OCI-LY7 (cell line): Measurements from ENCODE around the gene SECISBP2L. TPM values are rescaled to one million over a fixed set of nuclear protein-coding genes. Genes with fewer than 3 reads are reported as not detected.

ENCODE experiments used
- BruUV-seq: library from RNA; stranded (reverse); fragments of 400-500 nt; replicated peaks from 2 replicates; lab custom pipeline; 2021; lab: Mats Ljungman, UMichigan
- CTCF ChIA-PET: fragments of 300-600 bp; sonication (Branson Sonifier 250); formaldehyde crosslinking; loops from one replicate; lab custom pipeline; 2022; ENCODE audit warnings: antibody characterized with exemption; ENCODE audit not compliant: unreplicated experiment; lab: Charles Lee
- POLR2A ChIA-PET: fragments of 300-600 bp; sonication (Branson Sonifier 250); formaldehyde crosslinking; loops from one replicate; lab custom pipeline; 2022; ENCODE audit warnings: antibody characterized with exemption; lab: Charles Lee
- DNase-seq: peaks from one replicate; pipeline ENCODE4 v3.0.0-alpha.2; 2015; ENCODE audit warnings: low spot score
- H2AFZ ChIP-seq: fragments of 200-600 bp; sonication (generic), shearing (Covaris generic); 2 replicates; pipeline ENCODE4 v1.6.1; 2014; ENCODE audit warnings: mild to moderate bottlenecking, antibody characterized with exemption, low read length, moderate library complexity
- H3K27ac ChIP-seq: fragments of 200-600 bp; sonication (generic); 2 replicates; pipeline ENCODE4 v1.5.1; 2014; ENCODE audit warnings: mixed run types, low read depth, mild to moderate bottlenecking, moderate library complexity, low read length, inconsistent platforms; ENCODE audit not compliant: poor library complexity, severe bottlenecking
- H3K36me3 ChIP-seq: fragments of 200-600 bp; sonication (generic); 2 replicates; pipeline ENCODE4 v1.6.1; 2014; ENCODE audit warnings: mild to moderate bottlenecking, antibody characterized with exemption, low read length, moderate library complexity, mixed read lengths; ENCODE audit not compliant: insufficient read depth
- H3K4me1 ChIP-seq: fragments of 200-600 bp; sonication (generic); 2 replicates; pipeline ENCODE4 v1.5.1; 2014; ENCODE audit warnings: mild to moderate bottlenecking, low read length; ENCODE audit not compliant: insufficient read depth, poor library complexity, severe bottlenecking
- H3K4me2 ChIP-seq: fragments of 200-600 bp; sonication (generic); 2 replicates; pipeline ENCODE4 v1.6.1; 2014; ENCODE audit warnings: mild to moderate bottlenecking, low read length
- H3K4me3 ChIP-seq: fragments of 200-600 bp; sonication (generic); 2 replicates; pipeline ENCODE4 v1.5.1; 2014; ENCODE audit warnings: mild to moderate bottlenecking, low read depth, low read length; ENCODE audit not compliant: poor library complexity, severe bottlenecking
- H3K79me2 ChIP-seq: fragments of 200-600 bp; sonication (generic); 2 replicates; pipeline ENCODE4 v1.6.1; 2016; ENCODE audit warnings: low read depth, mild to moderate bottlenecking, low read length, moderate library complexity, mixed read lengths; ENCODE audit not compliant: insufficient read depth
- H3K9me2 ChIP-seq: fragments of 200-600 bp; sonication (generic); 2 replicates; pipeline ENCODE4 v1.6.1; 2016; ENCODE audit warnings: mild to moderate bottlenecking, low read length, mixed read lengths; ENCODE audit not compliant: insufficient read depth
- H3K9me3 ChIP-seq: fragments of 200-600 bp; sonication (generic); 2 replicates; pipeline ENCODE4 v1.6.1; 2014; ENCODE audit warnings: mild to moderate bottlenecking, mixed run types, low read length, mixed read lengths
- H4K20me1 ChIP-seq: fragments of 200-600 bp; sonication (generic); 2 replicates; pipeline ENCODE4 v1.6.1; 2014; ENCODE audit warnings: mild to moderate bottlenecking, antibody characterized with exemption, low read length, moderate library complexity, mixed read lengths; ENCODE audit not compliant: insufficient read depth
- EZH2phosphoT487 ChIP-seq: fragments of 200-600 bp; sonication (generic); IDR thresholded peaks from 2 replicates; pipeline ENCODE4 v1.6.1; 2018; ENCODE audit warnings: low read depth, borderline replicate concordance, mild to moderate bottlenecking, mixed run types, antibody characterized with exemption, low read length, moderate library complexity, mixed read lengths
- intact Hi-C: fragments of 100-400 bp; cut with micrococcal nuclease; formaldehyde crosslinking; loops from one replicate; pipeline ENCODE4 v1.10.0; 2022; ENCODE audit not compliant: unreplicated experiment
- total RNA-seq, 2 experiments: library from RNA; depleted of rRNA in 1 of 2; stranded (reverse); fragments of >200 nt in 1 of 2; shearing (Covaris generic) in 1 of 2; gene quantifications; 2 replicates each; pipeline ENCODE4 v1.2.3, GENCODE V29; 2014 to 2022
- TF ChIP-seq, protein P1 (sequence below): fragments of 200-600 bp; sonication (generic); conservative IDR thresholded peaks from 2 replicates; pipeline ENCODE4 v1.5.1; 2014; ENCODE audit warnings: mild to moderate bottlenecking, antibody characterized with exemption, low read length, moderate library complexity, mixed read lengths

SECISBP2L gene
- total RNA-seq, 2 experiments from 2014 or later: 15.4 to 26.3 TPM

GRCh38 chr15:48945386-48945785, 100.9 kb downstream of the SECISBP2L start:
- intact Hi-C loops: no loop called here

DNA sequence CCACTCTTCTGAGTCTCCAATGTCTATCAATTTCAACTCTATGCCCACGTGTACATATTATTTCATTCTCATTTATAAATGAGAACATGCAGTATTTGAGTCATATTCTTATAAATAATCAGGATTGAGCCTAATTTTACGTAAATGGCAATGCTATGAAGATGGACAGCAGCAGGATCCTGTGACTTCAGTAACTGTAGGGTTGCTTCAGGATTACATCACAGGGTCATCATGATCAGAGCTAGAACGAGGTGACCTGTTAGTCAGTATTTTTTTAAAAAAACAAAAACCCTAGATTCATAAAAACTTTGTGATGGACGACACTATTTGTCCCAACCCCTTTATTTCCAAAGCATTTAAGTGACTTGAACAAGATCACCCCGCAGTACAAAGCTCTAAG, 104.3 kb downstream of the SECISBP2L start:
- Histone ChIP-seq H2AFZ (no peak overlapping the region), H3K4me3 (no peak overlapping the region), H3K79me2 (no peaks in the 10 kb centered on the region), H3K27ac (no peak overlapping the region), H3K9me2 (no peaks in the 10 kb centered on the region), H3K4me2 (no peak overlapping the region), H4K20me1 (no peaks in the 10 kb centered on the region), H3K4me1 (no peaks in the 10 kb centered on the region), H3K36me3 (no peaks in the 10 kb centered on the region), H3K9me3 (no peaks in the 10 kb centered on the region)
- intact Hi-C loops: no loop called here
- BruUV-seq: no TSS peak
- TF ChIP-seq EZH2phosphoT487: no peak
- no peak for DNase-seq
- ChIA-PET CTCF (no interaction called here), POLR2A (interaction anchor here (0.6 to 1.1 kb wide), 2 partner anchors 15 to 652 kb away, joined by 4 read pairs; no protein-coding TSS in a partner anchor)

More at GRCh38 chr15:48945386-48945785, 100.9 kb downstream of the SECISBP2L start:
- BruUV-seq: no TSS peak
- ChIA-PET CTCF (no interaction called here), POLR2A (interaction anchor here (0.6 to 1.2 kb wide), 3 partner anchors 16 to 1915 kb away, joined by 3 read pairs; no protein-coding TSS in a partner anchor)
- no peak for DNase-seq
- Histone ChIP-seq H3K9me2 (no peaks in the 10 kb centered on the region), H3K9me3 (no peaks in the 10 kb centered on the region), H3K27ac (no peak overlapping the region), H3K36me3 (no peaks in the 10 kb centered on the region), H4K20me1 (no peaks in the 10 kb centered on the region), H3K4me1 (no peaks in the 10 kb centered on the region), H3K4me3 (no peak overlapping the region), H3K4me2 (no peak overlapping the region), H3K79me2 (no peaks in the 10 kb centered on the region), H2AFZ (no peak overlapping the region)
- TF ChIP-seq, protein P1, sequence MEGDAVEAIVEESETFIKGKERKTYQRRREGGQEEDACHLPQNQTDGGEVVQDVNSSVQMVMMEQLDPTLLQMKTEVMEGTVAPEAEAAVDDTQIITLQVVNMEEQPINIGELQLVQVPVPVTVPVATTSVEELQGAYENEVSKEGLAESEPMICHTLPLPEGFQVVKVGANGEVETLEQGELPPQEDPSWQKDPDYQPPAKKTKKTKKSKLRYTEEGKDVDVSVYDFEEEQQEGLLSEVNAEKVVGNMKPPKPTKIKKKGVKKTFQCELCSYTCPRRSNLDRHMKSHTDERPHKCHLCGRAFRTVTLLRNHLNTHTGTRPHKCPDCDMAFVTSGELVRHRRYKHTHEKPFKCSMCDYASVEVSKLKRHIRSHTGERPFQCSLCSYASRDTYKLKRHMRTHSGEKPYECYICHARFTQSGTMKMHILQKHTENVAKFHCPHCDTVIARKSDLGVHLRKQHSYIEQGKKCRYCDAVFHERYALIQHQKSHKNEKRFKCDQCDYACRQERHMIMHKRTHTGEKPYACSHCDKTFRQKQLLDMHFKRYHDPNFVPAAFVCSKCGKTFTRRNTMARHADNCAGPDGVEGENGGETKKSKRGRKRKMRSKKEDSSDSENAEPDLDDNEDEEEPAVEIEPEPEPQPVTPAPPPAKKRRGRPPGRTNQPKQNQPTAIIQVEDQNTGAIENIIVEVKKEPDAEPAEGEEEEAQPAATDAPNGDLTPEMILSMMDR: no peak
- TF ChIP-seq EZH2phosphoT487: no peak

GRCh38 chr15:48940508-48940907, 105.7 kb downstream of the SECISBP2L start:
- H3K36me3 ChIP-seq: no peaks in the 10 kb centered on the region
- no peak overlapping the region for H3K27ac ChIP-seq
- no peak overlapping the region for H2AFZ ChIP-seq
- no peaks in the 10 kb centered on the region for H3K79me2 ChIP-seq
- CTCF ChIA-PET: no interaction called here
- POLR2A ChIA-PET: no interaction called here
- no TSS peak for BruUV-seq
- no peaks in the 10 kb centered on the region for H3K9me3 ChIP-seq
- intact Hi-C loops: no loop called here
- H4K20me1 ChIP-seq: no peaks in the 10 kb centered on the region
- no peaks in the 10 kb centered on the region for H3K4me1 ChIP-seq
- H3K4me3 ChIP-seq: no peak overlapping the region
- no peak for DNase-seq
- H3K4me2 ChIP-seq: no peak overlapping the region
- no peaks in the 10 kb centered on the region for H3K9me2 ChIP-seq
- TF ChIP-seq, protein P1: no peak
- TF ChIP-seq EZH2phosphoT487: no peak
